ENCODE results near the gene ILF3.

DNA sequence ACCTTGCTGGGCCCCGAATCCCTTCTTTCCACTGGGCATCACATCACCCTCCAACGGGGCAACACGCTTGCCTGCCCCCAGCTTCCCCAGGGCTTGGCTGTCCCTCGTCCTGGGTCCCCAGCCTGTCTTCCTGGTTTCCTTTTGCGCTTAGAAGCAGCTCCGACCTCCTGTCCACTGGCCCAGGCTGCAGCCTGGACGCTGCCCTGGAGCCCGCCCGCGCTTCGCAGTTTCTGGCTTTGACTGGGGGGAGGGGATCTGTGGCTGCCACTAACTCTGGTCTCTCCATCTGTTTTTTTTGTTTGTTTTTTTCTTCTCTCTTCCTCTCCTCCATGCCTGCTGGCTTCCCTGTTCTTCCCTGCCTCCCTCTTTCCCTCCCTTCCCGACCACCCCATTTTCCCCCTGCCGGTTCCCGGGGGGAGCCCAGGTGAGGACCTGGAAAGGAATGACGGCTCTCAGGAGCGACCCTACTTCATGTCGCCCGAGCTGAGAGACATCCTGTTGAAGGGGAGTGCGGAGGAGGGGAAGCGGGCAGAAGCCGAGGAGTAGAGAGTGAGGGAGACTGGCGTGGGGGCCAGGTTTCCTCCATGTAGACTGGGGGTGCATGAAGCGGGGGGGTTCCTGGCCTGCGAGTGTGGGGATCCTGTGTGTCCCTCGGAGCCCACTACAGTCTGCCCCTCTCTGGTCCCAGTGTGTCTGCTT lies 11.5 kb upstream of the ILF3 start:
- TF ChIP-seq, protein P1, sequence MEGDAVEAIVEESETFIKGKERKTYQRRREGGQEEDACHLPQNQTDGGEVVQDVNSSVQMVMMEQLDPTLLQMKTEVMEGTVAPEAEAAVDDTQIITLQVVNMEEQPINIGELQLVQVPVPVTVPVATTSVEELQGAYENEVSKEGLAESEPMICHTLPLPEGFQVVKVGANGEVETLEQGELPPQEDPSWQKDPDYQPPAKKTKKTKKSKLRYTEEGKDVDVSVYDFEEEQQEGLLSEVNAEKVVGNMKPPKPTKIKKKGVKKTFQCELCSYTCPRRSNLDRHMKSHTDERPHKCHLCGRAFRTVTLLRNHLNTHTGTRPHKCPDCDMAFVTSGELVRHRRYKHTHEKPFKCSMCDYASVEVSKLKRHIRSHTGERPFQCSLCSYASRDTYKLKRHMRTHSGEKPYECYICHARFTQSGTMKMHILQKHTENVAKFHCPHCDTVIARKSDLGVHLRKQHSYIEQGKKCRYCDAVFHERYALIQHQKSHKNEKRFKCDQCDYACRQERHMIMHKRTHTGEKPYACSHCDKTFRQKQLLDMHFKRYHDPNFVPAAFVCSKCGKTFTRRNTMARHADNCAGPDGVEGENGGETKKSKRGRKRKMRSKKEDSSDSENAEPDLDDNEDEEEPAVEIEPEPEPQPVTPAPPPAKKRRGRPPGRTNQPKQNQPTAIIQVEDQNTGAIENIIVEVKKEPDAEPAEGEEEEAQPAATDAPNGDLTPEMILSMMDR (IDR thresholded peaks at IDR 0.05), result no peak
- no peak for TF ChIP-seq POLR2AphosphoS5 (IDR thresholded peaks at IDR 0.05)
